Hepatic stellate cell (primary cell): Measurements from ENCODE around the gene DEFB113.

Experiments
- DNase-seq: peaks from one replicate; pipeline ENCODE4 v3.0.0; 2011; ENCODE audit warnings: low spot score

Gene DEFB113

DNA sequence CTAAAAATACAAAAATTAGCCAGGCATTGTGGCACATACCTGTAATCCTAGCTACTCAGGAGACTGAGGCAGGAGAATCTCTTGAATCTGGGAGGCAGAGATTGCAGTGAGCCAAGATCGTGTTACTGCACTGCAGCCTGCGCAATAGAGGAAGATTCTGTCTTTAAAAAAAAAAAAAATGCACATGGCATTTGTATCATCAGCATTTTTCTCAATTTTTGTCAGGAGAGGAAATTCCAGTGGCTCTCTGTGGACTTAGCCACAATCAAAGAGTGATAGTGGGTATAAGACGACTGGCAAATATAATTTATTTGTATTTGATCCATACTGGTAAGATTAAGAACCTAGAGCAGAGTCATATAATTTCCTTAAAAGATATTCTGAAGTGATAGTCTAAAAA, 34.0 kb downstream of the DEFB113 start:
- no peak for DNase-seq

GRCh38 chr6:49934770-49935169, 34.7 kb downstream of the DEFB113 start:
- DNase-seq: no peak

GRCh38 chr6:49933526-49933925, 35.9 kb downstream of the DEFB113 start:
- no peak for DNase-seq

DNA sequence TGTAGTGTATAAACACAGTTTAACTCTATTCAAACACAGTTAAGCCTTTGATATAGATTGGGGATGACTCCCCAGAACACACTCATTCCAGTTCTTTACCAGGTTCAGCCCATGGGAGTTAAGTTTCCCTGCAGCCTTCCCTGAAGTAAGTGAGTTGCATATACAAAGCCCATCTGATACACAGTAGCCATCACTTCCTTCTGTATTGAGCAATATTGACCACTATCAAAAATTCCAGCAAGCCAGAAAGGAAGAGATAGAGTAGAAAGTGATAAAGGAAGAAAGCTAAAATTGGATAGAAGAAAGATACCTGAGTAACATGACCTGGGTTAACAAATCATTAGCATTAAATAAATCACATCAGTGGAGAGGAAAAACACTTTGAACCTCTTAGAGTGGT, 40.1 kb downstream of the DEFB113 start:
- no peak for DNase-seq

DNA sequence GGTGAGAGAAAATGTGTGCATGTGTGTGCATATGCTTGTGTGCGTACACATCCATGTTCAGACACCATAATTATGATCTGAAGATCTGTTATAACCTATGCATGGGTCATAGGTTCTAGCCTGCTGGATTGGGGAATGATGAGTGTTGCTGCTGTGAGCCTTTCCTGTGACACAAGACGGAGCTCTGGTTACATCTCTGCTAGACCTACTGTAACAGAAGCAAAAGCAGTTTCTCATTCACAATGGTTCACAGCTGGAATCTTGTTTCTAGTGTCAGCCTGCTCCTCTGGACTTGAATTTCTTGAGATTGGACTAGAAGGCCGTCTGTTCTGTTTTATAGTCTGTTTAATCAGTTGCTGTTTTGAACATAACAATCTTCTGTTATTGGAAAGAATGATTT, 45.6 kb downstream of the DEFB113 start:
- no peak for DNase-seq

DNA sequence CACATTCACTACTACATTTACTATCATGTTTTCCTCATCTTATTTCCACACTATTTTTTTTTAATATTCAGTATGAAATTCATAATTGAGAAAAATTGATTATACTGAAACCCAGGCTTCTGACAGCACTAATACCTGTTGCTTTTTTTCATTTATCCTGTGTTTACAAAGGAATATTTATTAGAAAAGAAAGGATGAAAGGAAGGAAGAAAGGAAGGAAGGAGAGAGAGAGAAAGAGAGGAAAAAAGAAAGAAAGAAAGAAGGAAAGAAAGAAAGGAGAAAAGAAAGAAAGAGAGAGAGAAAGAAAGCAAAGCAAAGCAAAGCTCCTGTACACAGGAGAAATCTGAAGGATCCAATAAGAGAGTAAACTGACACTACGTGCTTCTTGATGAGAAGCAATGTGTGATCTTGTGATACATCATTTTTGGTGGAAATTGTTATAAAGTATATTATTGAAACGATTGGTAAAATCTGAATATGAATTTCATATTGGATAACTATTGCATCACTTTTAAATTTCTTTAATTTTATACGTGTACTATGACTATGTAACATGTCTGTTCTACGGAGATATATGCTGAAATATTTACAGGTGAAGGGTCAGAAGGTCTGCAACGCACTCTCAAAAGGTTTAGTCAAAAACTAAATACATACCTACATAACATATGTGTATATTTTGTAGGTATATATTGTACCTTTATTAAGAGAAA, 49.3 kb downstream of the DEFB113 start:
- DNase-seq: no peak

DNA sequence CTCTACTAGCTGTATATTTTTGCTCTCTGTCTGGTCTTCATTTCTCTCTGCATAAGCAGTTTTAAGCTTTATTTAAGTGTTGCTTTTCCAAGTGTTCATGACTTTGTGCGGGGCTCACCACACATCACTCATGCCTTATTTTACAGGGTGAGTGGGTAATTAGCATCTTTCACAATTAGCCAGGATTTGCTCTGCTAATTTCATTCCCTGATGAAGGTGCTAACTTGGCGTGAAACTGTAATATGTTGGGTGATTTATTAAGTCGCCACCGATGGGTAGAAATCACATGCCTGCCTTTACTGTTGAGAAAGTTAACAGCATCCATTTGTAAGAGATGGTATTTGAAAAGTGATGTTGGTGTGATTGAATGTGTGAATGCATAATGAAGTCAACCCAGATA, 50.2 kb downstream of the DEFB113 start:
- no peak for DNase-seq

- DNase-seq: no peak
Measured at GRCh38 chr6:49918787-49919186, 50.6 kb downstream of the DEFB113 start.
